ENCODE results near the gene HPS5.

GRCh38 chr11:18295316-18295715 lies 26.6 kb downstream of the HPS5 start:
- TF ChIP-seq POLR2AphosphoS5 (IDR thresholded peaks at IDR 0.05) (no peak), CTCF (IDR thresholded peaks at IDR 0.05) (no peak), POLR2A (IDR thresholded peaks at IDR 0.05) (no peak)
